ENCODE results near the gene LATS2. TPM values are rescaled to one million over a fixed set of nuclear protein-coding genes. Genes with fewer than 3 reads are reported as not detected.

The LATS2 gene
- total and polyA plus RNA-seq, 11 donors, result 7.8 to 35.6 (median 25.8) TPM

- ATAC-seq (peak in 3 of 4 donors; percentile 33 to 37 (median 36)), DNase-seq (no peak)
- Histone ChIP-seq H3K4me3 (no peak overlapping the region), H3K27ac (peak overlapping the region in 8 of 12 donors; percentile 1 to 64 (median 32)), H3K27me3 (no peaks in the 10 kb centered on the region), H3K4me1 (peaks cover 0 to 66% (median 43%) of the 10 kb centered on the region in 12 donors), H3K9me3 (peaks cover 0 to 4% (median 0%) of the 10 kb centered on the region in 12 donors), H3K36me3 (peaks cover 0 to 3% (median 0%) of the 10 kb centered on the region in 9 donors)
- TF ChIP-seq, protein P1, sequence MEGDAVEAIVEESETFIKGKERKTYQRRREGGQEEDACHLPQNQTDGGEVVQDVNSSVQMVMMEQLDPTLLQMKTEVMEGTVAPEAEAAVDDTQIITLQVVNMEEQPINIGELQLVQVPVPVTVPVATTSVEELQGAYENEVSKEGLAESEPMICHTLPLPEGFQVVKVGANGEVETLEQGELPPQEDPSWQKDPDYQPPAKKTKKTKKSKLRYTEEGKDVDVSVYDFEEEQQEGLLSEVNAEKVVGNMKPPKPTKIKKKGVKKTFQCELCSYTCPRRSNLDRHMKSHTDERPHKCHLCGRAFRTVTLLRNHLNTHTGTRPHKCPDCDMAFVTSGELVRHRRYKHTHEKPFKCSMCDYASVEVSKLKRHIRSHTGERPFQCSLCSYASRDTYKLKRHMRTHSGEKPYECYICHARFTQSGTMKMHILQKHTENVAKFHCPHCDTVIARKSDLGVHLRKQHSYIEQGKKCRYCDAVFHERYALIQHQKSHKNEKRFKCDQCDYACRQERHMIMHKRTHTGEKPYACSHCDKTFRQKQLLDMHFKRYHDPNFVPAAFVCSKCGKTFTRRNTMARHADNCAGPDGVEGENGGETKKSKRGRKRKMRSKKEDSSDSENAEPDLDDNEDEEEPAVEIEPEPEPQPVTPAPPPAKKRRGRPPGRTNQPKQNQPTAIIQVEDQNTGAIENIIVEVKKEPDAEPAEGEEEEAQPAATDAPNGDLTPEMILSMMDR (IDR thresholded peaks at IDR 0.05), result no peak
- no peak for TF ChIP-seq POLR2A (IDR thresholded peaks at IDR 0.05)
- intact Hi-C loops (cut with DNase I), result no loop called here
- WGBS, 4 donors, result 55 to 66% (median 55%) methylated on average over 11 of the region's 11 CpGs
Measured at GRCh38 chr13:21006141-21007005, 55.0 kb downstream of the LATS2 start.

DNA sequence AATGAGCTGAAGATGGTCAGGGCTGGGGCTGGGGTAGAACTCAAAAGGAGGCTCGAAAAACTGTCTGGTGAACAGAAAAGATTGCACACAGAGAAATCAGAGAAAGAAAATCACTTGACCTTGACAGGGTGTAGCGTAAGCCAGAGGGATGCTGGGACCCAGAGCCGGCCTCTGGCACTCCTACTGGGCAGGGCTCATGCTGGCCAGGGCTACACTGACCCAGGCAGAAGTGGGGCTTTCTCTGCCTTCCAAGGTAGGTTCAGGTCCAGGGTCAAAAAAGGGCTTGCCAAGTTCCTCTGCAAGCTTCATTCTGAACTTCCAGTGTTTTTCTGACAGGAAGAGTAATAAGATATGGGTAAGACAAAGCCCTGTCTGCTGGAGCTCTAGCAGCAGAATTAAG lies 56.2 kb downstream of the LATS2 start:
- WGBS, 4 donors, result 81 to 86% (median 81%) methylated on average over 3 of the region's 3 CpGs
- Histone ChIP-seq H3K4me1 (peaks cover 0 to 55% (median 32%) of the 10 kb centered on the region in 12 donors), H3K4me3 (no peak overlapping the region), H3K27me3 (no peaks in the 10 kb centered on the region), H3K27ac (peak overlapping the region in 4 of 12 donors; percentile 7 to 64 (median 16)), H3K36me3 (peaks cover 0 to 3% (median 0%) of the 10 kb centered on the region in 9 donors), H3K9me3 (peaks cover 0 to 9% (median 0%) of the 10 kb centered on the region in 12 donors)
- TF ChIP-seq, protein P1 (IDR thresholded peaks at IDR 0.05), result no peak
- no peak for TF ChIP-seq POLR2A (IDR thresholded peaks at IDR 0.05)
- intact Hi-C loops (cut with DNase I), result no loop called here
- peak in 3 of 4 donors; percentile 18 to 48 (median 41) for ATAC-seq
- no peak for DNase-seq

DNA sequence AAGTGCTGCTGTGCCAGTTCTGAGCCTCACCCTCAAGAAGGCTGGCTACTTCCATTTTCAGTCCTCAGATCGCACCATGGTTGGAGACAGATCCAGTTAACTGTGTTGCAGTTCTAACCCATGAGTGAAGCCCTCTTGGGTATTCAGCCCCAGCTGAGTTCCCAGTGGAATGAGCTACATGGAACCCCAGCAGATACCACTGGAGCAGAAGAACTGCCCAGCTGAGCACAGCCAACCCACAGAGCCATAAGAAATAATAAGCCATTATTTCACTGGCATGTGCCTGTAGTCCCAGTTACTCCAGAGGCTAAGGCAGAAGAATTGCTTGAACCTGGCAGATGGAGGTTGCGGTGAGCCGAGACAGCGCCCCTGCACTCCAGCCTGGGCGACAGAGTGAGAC lies 59.9 kb downstream of the LATS2 start:
- intact Hi-C loops (cut with DNase I), result loop anchor here in 1 of 10 donors (5.0 kb wide), 1 partner anchor 41 kb away; no protein-coding TSS in a partner anchor
- H3K4me1 ChIP-seq, result peaks cover 0 to 53% (median 41%) of the 10 kb centered on the region in 12 donors

More for the DNA sequence above, 59.9 kb downstream of the LATS2 start:
- 98 to 99% (median 99%) methylated on average over 5 of the region's 5 CpGs for WGBS, 4 donors
- DNase-seq, result no peak
- no peak overlapping the region for H3K4me3 ChIP-seq
- H3K27ac ChIP-seq, result no peak overlapping the region
- H3K36me3 ChIP-seq, result peaks cover 0 to 13% (median 0%) of the 10 kb centered on the region in 9 donors
- H3K27me3 ChIP-seq, result no peaks in the 10 kb centered on the region
- no peak for TF ChIP-seq POLR2A (IDR thresholded peaks at IDR 0.05)
- TF ChIP-seq, protein P1 (IDR thresholded peaks at IDR 0.05), result no peak
- H3K9me3 ChIP-seq, result peaks cover 0 to 9% (median 0%) of the 10 kb centered on the region in 12 donors
- ATAC-seq, result no peak
